Osteocyte (in vitro differentiated cells): ENCODE measurements around the gene TET2. TPM values are rescaled to one million over a fixed set of nuclear protein-coding genes. Genes with fewer than 3 reads are reported as not detected.

Source experiments
- DNase-seq: peaks from one replicate; pipeline ENCODE4 v3.0.0; 2021; ENCODE audit warnings: mixed read lengths; ENCODE audit not compliant: unreplicated experiment; ENCODE audit errors: extremely low spot score
- H3K27ac Mint-ChIP-seq: one replicate; pipeline ENCODE4 v1.8.0; 2021; ENCODE audit warnings: mild to moderate bottlenecking, mixed read lengths; ENCODE audit not compliant: unreplicated experiment
- H3K27me3 Mint-ChIP-seq: one replicate; pipeline ENCODE4 v1.8.0; 2021; ENCODE audit warnings: mixed read lengths; ENCODE audit not compliant: unreplicated experiment
- H3K36me3 Mint-ChIP-seq: one replicate; pipeline ENCODE4 v1.8.0; 2021; ENCODE audit warnings: mixed read lengths; ENCODE audit not compliant: unreplicated experiment
- H3K4me1 Mint-ChIP-seq: one replicate; pipeline ENCODE4 v1.8.0; 2021; ENCODE audit warnings: mixed read lengths; ENCODE audit not compliant: unreplicated experiment
- H3K4me3 Mint-ChIP-seq: one replicate; pipeline ENCODE4 v1.8.0; 2021; ENCODE audit warnings: mild to moderate bottlenecking, moderate library complexity, mixed read lengths; ENCODE audit not compliant: unreplicated experiment
- H3K9me3 Mint-ChIP-seq: one replicate; pipeline ENCODE4 v1.8.0; 2021; ENCODE audit warnings: mixed read lengths; ENCODE audit not compliant: unreplicated experiment
- CTCF ChIP-seq: fragments of 200-600 bp; sonication (generic); IDR thresholded peaks from 2 replicates; pipeline ENCODE4 v1.5.0; 2021; ENCODE audit warnings: antibody characterized with exemption, mild to moderate bottlenecking, moderate library complexity
- total RNA-seq: library from RNA; stranded (reverse); gene quantifications from 2 replicates; pipeline ENCODE4 v1.2.1, GENCODE V29; 2021

The TET2 gene
- total RNA-seq, 1 donor from 2014 or later = 23.7 TPM

GRCh38 chr4:105248613-105249012 lies 101.9 kb downstream of the TET2 start:
- peaks cover 32% of the 10 kb centered on the region for H3K36me3 Mint-ChIP-seq
- H3K4me1 Mint-ChIP-seq = peaks cover 7% of the 10 kb centered on the region
- no peak overlapping the region for H3K4me3 Mint-ChIP-seq
- no peak for DNase-seq
- H3K27me3 Mint-ChIP-seq = no peaks in the 10 kb centered on the region
- H3K27ac Mint-ChIP-seq = no peak overlapping the region
- no peak for TF ChIP-seq CTCF
- H3K9me3 Mint-ChIP-seq = peaks cover 18% of the 10 kb centered on the region

GRCh38 chr4:105257817-105258495 lies 111.3 kb downstream of the TET2 start:
- TF ChIP-seq CTCF = peak; percentile 7
- H3K4me3 Mint-ChIP-seq = no peak overlapping the region
- DNase-seq = no peak
- H3K9me3 Mint-ChIP-seq = peaks cover 20% of the 10 kb centered on the region
- no peaks in the 10 kb centered on the region for H3K27me3 Mint-ChIP-seq
- H3K36me3 Mint-ChIP-seq = peaks cover 46% of the 10 kb centered on the region
- no peaks in the 10 kb centered on the region for H3K4me1 Mint-ChIP-seq
- no peak overlapping the region for H3K27ac Mint-ChIP-seq

- Mint-ChIP-seq H3K9me3 (no peaks in the 10 kb centered on the region), H3K36me3 (peaks cover 52% of the 10 kb centered on the region), H3K4me1 (no peaks in the 10 kb centered on the region), H3K4me3 (no peak overlapping the region), H3K27me3 (no peaks in the 10 kb centered on the region), H3K27ac (no peak overlapping the region)
- no peak for DNase-seq
- no peak for TF ChIP-seq CTCF
These were observed 119.0 kb downstream of the TET2 start for GRCh38 chr4:105265689-105266088.

- H3K4me3 Mint-ChIP-seq = no peak overlapping the region
These were observed 120.6 kb downstream of the TET2 start for GRCh38 chr4:105267280-105267679.

GRCh38 chr4:105272002-105272401 lies 125.3 kb downstream of the TET2 start:
- Mint-ChIP-seq H3K27ac (no peak overlapping the region), H3K27me3 (no peaks in the 10 kb centered on the region), H3K4me1 (no peaks in the 10 kb centered on the region), H3K36me3 (peaks cover 66% of the 10 kb centered on the region), H3K4me3 (no peak overlapping the region), H3K9me3 (no peaks in the 10 kb centered on the region)
- no peak for TF ChIP-seq CTCF
- no peak for DNase-seq

More at GRCh38 chr4:105267280-105267679, 120.6 kb downstream of the TET2 start:
- H3K27me3 Mint-ChIP-seq = no peaks in the 10 kb centered on the region
- no peak overlapping the region for H3K27ac Mint-ChIP-seq
- peaks cover 58% of the 10 kb centered on the region for H3K36me3 Mint-ChIP-seq
- no peak for TF ChIP-seq CTCF
- H3K4me1 Mint-ChIP-seq = no peaks in the 10 kb centered on the region
- no peak for DNase-seq
- no peaks in the 10 kb centered on the region for H3K9me3 Mint-ChIP-seq
